Endothelial cell of umbilical vein (primary cell): Measurements from ENCODE around the gene LRRC56. TPM values are rescaled to one million over a fixed set of nuclear protein-coding genes. Genes with fewer than 3 reads are reported as not detected.

Experiments used
- BruUV-seq: library from RNA; stranded (reverse); fragments of 400-500 nt; replicated peaks from 2 replicates; lab custom pipeline; 2021; lab: Mats Ljungman, UMichigan
- CTCF ChIA-PET: fragments of 300-600, 350-600 bp; sonication (Branson Sonifier 250); formaldehyde crosslinking; loops from one replicate; lab custom pipeline; 2021; ENCODE audit warnings: antibody characterized with exemption, inconsistent platforms; lab: Charles Lee
- POLR2A ChIA-PET: fragments of 300-600, 350-600 bp; sonication (Branson Sonifier 250); formaldehyde crosslinking; loops from one replicate; lab custom pipeline; 2021; ENCODE audit warnings: antibody characterized with exemption, inconsistent platforms; lab: Charles Lee
- DNase-seq: peaks from one replicate; pipeline ENCODE4 v3.0.0-alpha.2; 2011; ENCODE audit warnings: low read depth, low spot score
- FAIRE-seq: peaks from 2 replicates; lab custom pipeline; 2011; peaks lifted over from hg19 to GRCh38; lab: Jason Lieb, UNC
- H2AFZ ChIP-seq: 2 replicates; pipeline ENCODE4 v1.6.0; 2012; ENCODE audit warnings: low read depth, low read length, control low read depth, inconsistent platforms
- H3K27ac ChIP-seq: 2 replicates; pipeline ENCODE4 v1.5.1; 2011; ENCODE audit warnings: low read depth, mild to moderate bottlenecking, control low read depth, low read length, moderate library complexity; ENCODE audit not compliant: insufficient read depth
- H3K27me3 ChIP-seq, 2 experiments: 2 replicates each; pipeline versions ENCODE4 v1.6.0 to v1.6.1; 2011; ENCODE audit warnings: low read length in 2 of 2, mixed read lengths in 1 of 2; ENCODE audit not compliant: control insufficient read depth in 2 of 2, insufficient read depth in 2 of 2
- H3K36me3 ChIP-seq, 2 experiments: 2 replicates in 1 of 2; 3 replicates in 1 of 2; pipeline ENCODE4 v1.5.1; 2011; ENCODE audit warnings: low read length in 2 of 2, mild to moderate bottlenecking in 1 of 2, moderate library complexity in 1 of 2; ENCODE audit not compliant: control insufficient read depth in 2 of 2, insufficient read depth in 2 of 2; ENCODE audit errors: extremely low read depth in 1 of 2
- H3K4me1 ChIP-seq: 3 replicates; pipeline ENCODE4 v1.5.1; 2011; ENCODE audit warnings: mild to moderate bottlenecking, low read length; ENCODE audit not compliant: control insufficient read depth, insufficient read depth; ENCODE audit errors: extremely low read depth
- H3K4me2 ChIP-seq: 2 replicates; pipeline ENCODE4 v1.6.1; 2011; ENCODE audit warnings: low read length, control low read depth, mixed read lengths; ENCODE audit not compliant: insufficient read depth
- H3K4me3 ChIP-seq, 3 experiments: fragments of 200-600 bp in 1 of 3; sonication (generic), shearing (Covaris generic) in 1 of 3; replicated peaks in 1 of 3; 2 replicates each; pipeline ENCODE4 v1.5.1; 2011 to 2016; ENCODE audit warnings: control low read depth in 3 of 3, low read length in 3 of 3, mild to moderate bottlenecking in 2 of 3, inconsistent platforms in 1 of 3, low read depth in 1 of 3, moderate library complexity in 1 of 3; ENCODE audit not compliant: insufficient read depth in 1 of 3
- H3K79me2 ChIP-seq: 2 replicates; pipeline ENCODE4 v1.6.0; 2012; ENCODE audit warnings: low read length, inconsistent platforms; ENCODE audit not compliant: control insufficient read depth, insufficient read depth
- H3K9ac ChIP-seq: replicated peaks from 2 replicates; pipeline ENCODE3; 2011; ENCODE audit warnings: low read length, control low read depth; ENCODE audit not compliant: insufficient read depth; ENCODE audit errors: extremely low read depth
- H3K9me1 ChIP-seq: replicated peaks from 3 replicates; pipeline ENCODE4 v1.6.0; 2011; ENCODE audit warnings: mild to moderate bottlenecking, low read length; ENCODE audit not compliant: control insufficient read depth, insufficient read depth; ENCODE audit errors: extremely low read depth
- H3K9me3 ChIP-seq: replicated peaks from 2 replicates; pipeline ENCODE4 v1.5.1; 2012; ENCODE audit warnings: low read length, inconsistent platforms; ENCODE audit not compliant: control insufficient read depth, insufficient read depth
- H4K20me1 ChIP-seq: replicated peaks from 2 replicates; pipeline ENCODE3; 2011; ENCODE audit warnings: mild to moderate bottlenecking, low read length; ENCODE audit not compliant: control insufficient read depth, insufficient read depth; ENCODE audit errors: extremely low read depth
- EZH2 ChIP-seq: IDR thresholded peaks from 2 replicates; pipeline ENCODE4 v1.6.1; 2012; ENCODE audit warnings: borderline replicate concordance, low read depth, mild to moderate bottlenecking, moderate library complexity, low read length, inconsistent platforms; ENCODE audit not compliant: severe bottlenecking
- FOS ChIP-seq: IDR thresholded peaks from 2 replicates; pipeline ENCODE4 v1.6.1; 2011; ENCODE audit warnings: mild to moderate bottlenecking, low read length, moderate library complexity, borderline replicate concordance; ENCODE audit not compliant: insufficient read depth
- GATA2 ChIP-seq: IDR thresholded peaks from 2 replicates; pipeline ENCODE4 v1.7.0; 2011; ENCODE audit warnings: low read depth, mild to moderate bottlenecking, moderate library complexity, mixed read lengths, low read length; ENCODE audit not compliant: insufficient read length, insufficient read depth
- JUN ChIP-seq: IDR thresholded peaks from 2 replicates; pipeline ENCODE4 v1.6.1; 2011; ENCODE audit warnings: borderline replicate concordance, low read depth; ENCODE audit not compliant: insufficient read length, insufficient read depth
- MYC ChIP-seq: IDR thresholded peaks from one replicate; pipeline ENCODE4 v1.6.1; 2011; ENCODE audit warnings: mild to moderate bottlenecking, low read depth, low read length
- POLR2A ChIP-seq: IDR thresholded peaks from 2 replicates; pipeline ENCODE4 v1.6.1; 2012; ENCODE audit warnings: low read depth, mild to moderate bottlenecking, control low read depth, low read length
- POLR2AphosphoS5 ChIP-seq: IDR thresholded peaks from 2 replicates; pipeline ENCODE4 v1.6.1; 2012; ENCODE audit warnings: low read depth, mild to moderate bottlenecking, control low read depth, low read length, moderate library complexity; ENCODE audit not compliant: insufficient read depth
- dilution Hi-C: fragments of 300-500 bp; cut with MboI; formaldehyde crosslinking; loops from one replicate; pipeline ENCODE4 v1.15.0; 2019; ENCODE audit warnings: low sequenced_read_pairs; ENCODE audit not compliant: extremely low pct_ligation_motif_present
- intact Hi-C: fragments of 100-400 bp; cut with micrococcal nuclease; formaldehyde crosslinking; loops from one replicate; pipeline ENCODE4 v1.10.0; 2022
- polyA plus RNA-seq, 4 experiments: library from polyadenylated mRNA; depleted of rRNA in 3 of 4; stranded (reverse) in 3 of 4; unstranded in 1 of 4; fragments of >200 nt; gene quantifications; 2 replicates each; pipeline versions ENCODE4 v1.2.1 to v1.2.3, GENCODE V29; 2011 to 2012; ENCODE audit warnings: missing spikeins in 1 of 4
- total RNA-seq: library from RNA; stranded (reverse); gene quantifications from 2 replicates; pipeline ENCODE4 v1.2.3, GENCODE V29; 2021
- TF ChIP-seq, protein P1 (sequence below): IDR thresholded peaks from 2 replicates; pipeline ENCODE4 v1.6.1; 2011; ENCODE audit not compliant: insufficient read depth, insufficient read length
- TF ChIP-seq, protein P2 (sequence below), 2 donors: IDR thresholded peaks; 1 replicate in 1 of 2; 2 replicates in 1 of 2; pipeline ENCODE4 v1.5.1; 2011; ENCODE audit warnings: low read length in 2 of 2, mild to moderate bottlenecking in 2 of 2, moderate library complexity in 2 of 2, control low read depth in 1 of 2, inconsistent platforms in 1 of 2, low read depth in 1 of 2; ENCODE audit not compliant: insufficient read depth in 1 of 2; ENCODE audit errors: extremely low read depth in 1 of 2

Gene LRRC56
- total and polyA plus RNA-seq, 2 donors (not counting 3 experiments of a cell fraction or from before 2014, with no cell fraction given): 0.47 to 0.55 TPM

GRCh38 chr11:489610-490185 lies 47.6 kb upstream of the LRRC56 start:
- CTCF ChIA-PET: no interaction called here
- no peak for FAIRE-seq

More at GRCh38 chr11:489610-490185, 47.6 kb upstream of the LRRC56 start:
- Histone ChIP-seq H2AFZ (no peak overlapping the region), H3K36me3 (peaks cover 2 to 24% of the 10 kb centered on the region in 2 experiments), H3K4me3 (no peak overlapping the region), H3K4me2 (no peak overlapping the region), H3K4me1 (no peaks in the 10 kb centered on the region), H3K9me3 (no peaks in the 10 kb centered on the region), H3K27me3 (no peaks in the 10 kb centered on the region), H4K20me1 (no peaks in the 10 kb centered on the region), H3K9me1 (no peaks in the 10 kb centered on the region), H3K79me2 (peaks cover 2% of the 10 kb centered on the region), H3K27ac (no peak overlapping the region), H3K9ac (no peak overlapping the region)
- BruUV-seq: no TSS peak
- dilution Hi-C loops: no loop called here
- POLR2A ChIA-PET: no interaction called here
- intact Hi-C loops: no loop called here
- DNase-seq: no peak
- TF ChIP-seq FOS (no peak), JUN (no peak), POLR2AphosphoS5 (no peak), EZH2 (no peak), GATA2 (no peak), POLR2A (no peak), MYC (no peak)
- TF ChIP-seq, protein P1, sequence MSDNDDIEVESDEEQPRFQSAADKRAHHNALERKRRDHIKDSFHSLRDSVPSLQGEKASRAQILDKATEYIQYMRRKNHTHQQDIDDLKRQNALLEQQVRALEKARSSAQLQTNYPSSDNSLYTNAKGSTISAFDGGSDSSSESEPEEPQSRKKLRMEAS: no peak
- TF ChIP-seq, protein P2, sequence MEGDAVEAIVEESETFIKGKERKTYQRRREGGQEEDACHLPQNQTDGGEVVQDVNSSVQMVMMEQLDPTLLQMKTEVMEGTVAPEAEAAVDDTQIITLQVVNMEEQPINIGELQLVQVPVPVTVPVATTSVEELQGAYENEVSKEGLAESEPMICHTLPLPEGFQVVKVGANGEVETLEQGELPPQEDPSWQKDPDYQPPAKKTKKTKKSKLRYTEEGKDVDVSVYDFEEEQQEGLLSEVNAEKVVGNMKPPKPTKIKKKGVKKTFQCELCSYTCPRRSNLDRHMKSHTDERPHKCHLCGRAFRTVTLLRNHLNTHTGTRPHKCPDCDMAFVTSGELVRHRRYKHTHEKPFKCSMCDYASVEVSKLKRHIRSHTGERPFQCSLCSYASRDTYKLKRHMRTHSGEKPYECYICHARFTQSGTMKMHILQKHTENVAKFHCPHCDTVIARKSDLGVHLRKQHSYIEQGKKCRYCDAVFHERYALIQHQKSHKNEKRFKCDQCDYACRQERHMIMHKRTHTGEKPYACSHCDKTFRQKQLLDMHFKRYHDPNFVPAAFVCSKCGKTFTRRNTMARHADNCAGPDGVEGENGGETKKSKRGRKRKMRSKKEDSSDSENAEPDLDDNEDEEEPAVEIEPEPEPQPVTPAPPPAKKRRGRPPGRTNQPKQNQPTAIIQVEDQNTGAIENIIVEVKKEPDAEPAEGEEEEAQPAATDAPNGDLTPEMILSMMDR (IDR thresholded peaks at IDR 0.05; ENCODE audit: extremely low read depth in 1 of 2, insufficient read depth in 1 of 2, low read depth in 1 of 2, low read length in 2 of 2): no peak
